HG03039 (cell line): ENCODE results near the gene OGDH.
"Not testable (repeated sequence)": the region's sequence is repeated elsewhere in the genome, so short reads cannot be mapped to it uniquely, and the experiment has no call there.

Experiments used
- ATAC-seq: cut with Tn5 transposase; IDR thresholded peaks from one replicate; pipeline ENCODE4 v1.9.1; 2021; ENCODE audit warnings: mild to moderate bottlenecking, moderate library complexity; ENCODE audit not compliant: unreplicated experiment

Gene OGDH

DNA sequence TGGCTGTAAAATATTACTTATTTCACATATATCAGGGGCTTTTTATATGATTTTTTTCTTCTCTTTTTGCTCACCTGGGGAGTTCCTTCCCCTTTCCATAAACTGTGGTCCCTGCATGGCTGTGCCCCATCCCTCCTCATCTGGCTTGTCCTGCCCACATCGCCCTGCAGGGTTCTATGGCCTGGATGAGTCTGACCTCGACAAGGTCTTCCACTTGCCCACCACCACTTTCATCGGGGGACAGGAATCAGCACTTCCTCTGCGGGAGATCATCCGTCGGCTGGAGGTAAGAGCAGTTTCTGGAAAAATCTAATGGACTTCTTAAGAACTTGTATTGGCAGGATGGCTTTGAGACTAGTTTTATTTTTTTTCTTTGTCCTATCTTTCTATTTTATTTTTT is 60.1 kb downstream of the OGDH start:
- ATAC-seq = no peak

GRCh38 chr7:44667190-44667589 is 60.8 kb downstream of the OGDH start:
- ATAC-seq = no peak

DNA sequence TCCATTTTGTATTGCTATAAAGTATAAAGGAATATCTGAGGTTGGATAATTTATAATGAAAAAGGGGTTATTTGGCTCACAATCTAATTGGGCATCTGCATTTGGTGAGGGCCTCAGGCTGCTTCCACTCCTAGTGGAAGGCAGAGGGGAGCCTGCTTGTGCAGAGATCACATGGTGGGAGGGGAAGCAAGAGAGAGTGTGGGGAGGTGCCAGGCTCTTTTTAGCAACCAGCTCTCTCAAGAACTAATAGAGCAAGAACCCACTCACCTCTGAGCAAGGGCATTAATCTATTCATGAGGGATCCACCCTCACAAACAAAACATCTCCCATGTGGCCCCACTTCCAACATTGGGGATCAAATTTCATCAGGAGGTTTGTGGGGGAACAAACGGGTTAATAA is 64.6 kb downstream of the OGDH start:
- no peak for ATAC-seq

DNA sequence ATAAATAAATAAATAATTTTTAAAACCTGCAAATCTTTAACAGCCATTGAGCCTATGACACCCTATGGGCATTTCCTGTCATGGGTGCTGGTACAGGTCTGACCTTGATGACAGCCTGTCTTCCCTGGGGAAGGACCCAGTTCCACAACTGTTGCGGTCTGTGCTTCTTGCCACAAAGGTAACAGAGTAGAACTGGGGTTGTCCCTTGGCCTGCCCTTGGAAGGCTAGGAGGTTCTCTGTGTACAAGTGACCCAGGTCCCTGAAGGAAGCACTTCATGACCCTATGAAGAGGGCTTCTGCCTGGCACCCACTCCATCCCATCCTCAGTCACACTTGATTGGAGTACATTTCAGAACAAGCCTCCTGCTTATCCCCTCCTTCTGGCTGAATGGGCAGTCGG is 66.9 kb downstream of the OGDH start:
- peak; percentile 48 for ATAC-seq

DNA sequence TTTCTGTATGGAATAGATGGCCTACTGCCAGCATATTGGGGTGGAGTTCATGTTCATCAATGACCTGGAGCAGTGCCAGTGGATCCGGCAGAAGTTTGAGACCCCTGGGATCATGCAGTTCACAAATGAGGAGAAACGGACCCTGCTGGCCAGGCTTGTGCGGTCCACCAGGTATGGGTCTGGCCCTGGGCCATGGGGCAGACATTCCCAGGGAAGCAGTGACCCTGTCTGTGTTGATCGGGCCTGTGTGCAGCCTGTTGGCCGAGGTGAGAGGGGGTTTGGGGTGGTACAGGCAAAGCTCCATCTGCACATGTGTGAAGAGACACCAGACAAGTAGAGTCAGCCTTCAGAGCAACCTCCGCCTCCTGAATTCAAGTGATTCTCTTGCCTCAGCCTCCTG is 67.3 kb downstream of the OGDH start:
- ATAC-seq = no peak

DNA sequence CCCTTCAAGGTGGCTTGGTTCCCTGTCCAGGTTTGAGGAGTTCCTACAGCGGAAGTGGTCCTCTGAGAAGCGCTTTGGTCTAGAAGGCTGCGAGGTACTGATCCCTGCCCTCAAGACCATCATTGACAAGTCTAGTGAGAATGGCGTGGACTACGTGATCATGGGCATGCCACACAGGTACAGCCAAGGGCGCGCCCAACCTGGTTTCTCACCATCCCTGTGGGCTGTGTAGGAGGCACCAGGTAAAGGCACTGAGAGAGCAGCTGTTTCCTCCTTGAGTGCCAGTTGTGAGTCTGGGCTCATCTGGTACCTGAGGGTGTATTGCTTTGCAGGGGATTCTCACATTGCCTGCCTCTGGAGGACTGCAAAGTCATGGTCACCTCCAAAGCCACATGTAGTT is 68.0 kb downstream of the OGDH start:
- ATAC-seq = no peak

DNA sequence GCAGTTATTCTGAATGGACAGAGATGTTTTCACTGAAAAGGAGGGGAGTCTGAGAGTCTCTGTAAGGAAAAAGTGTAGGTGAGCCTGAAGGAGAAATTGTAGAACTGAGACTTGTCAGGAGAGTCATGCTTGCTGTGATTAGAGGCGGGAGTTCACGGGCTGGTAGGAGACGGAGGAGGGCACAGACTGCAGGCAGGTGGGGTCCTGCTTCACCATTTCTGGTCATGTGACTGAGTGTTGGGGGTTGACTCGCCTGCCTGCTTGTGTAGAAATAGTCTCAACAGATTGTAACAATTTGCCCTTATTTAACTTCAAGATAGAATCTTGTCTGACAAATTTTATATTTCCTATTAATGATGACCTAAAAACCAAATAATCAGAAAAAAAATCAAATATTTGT is 70.3 kb downstream of the OGDH start:
- no peak for ATAC-seq

GRCh38 chr7:44678101-44678470 is 71.7 kb downstream of the OGDH start:
- ATAC-seq = no peak

GRCh38 chr7:44678471-44679179 is 72.2 kb downstream of the OGDH start:
- ATAC-seq = no peak

- no peak for ATAC-seq
Measured at GRCh38 chr7:44681645-44682044, 75.2 kb downstream of the OGDH start.

DNA sequence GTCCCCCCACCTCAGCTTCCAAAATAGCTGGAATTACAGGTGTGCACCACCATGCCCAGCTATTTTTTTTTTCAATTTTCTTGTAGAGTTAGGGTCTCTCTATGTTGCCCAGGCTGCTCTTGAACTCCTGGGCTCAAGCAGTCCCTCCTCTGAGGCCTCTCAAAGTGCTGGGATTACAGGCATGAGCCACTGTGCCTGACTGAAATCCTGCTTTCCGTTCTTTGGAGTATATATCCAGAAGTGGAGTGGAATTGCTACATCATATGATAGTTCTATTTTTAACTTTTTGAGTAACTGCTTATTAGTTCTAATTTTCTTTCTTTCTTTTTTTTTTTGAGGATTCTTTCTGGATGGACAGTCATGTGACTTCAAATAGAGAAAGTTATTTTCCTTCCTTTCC is 79.3 kb downstream of the OGDH start:
- no peak for ATAC-seq

GRCh38 chr7:44689427-44689826 is 83.0 kb downstream of the OGDH start:
- ATAC-seq = no peak

DNA sequence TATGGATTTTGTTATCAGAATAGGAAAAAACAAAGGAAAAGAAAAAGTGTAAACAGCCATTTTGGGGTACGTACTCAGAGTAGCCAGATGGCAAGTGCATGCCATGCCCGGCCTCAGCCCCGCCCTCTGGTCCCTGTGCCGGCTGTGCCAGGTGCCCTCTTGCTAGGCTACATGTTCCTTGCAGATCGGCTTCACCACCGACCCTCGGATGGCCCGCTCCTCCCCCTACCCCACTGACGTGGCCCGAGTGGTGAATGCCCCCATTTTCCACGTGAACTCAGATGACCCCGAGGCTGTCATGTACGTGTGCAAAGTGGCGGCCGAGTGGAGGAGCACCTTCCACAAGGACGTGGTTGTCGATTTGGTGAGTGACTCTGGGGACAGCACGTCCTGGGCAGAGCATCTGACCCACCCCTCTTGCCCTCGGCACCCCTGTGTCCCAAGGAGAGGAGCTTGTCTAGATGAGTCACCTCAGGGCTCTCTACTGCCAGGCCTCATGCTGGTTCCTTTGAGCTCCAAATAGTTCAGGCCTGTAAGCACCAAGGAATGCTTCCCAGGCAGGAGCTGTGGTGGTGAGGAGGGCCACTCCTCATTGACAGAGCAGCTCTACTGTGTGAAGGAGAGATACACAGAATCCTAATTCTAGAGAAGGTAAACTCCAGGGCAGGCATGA is 87.3 kb downstream of the OGDH start:
- no peak for ATAC-seq

GRCh38 chr7:44694326-44694725 is 87.9 kb downstream of the OGDH start:
- ATAC-seq = no peak

- no peak for ATAC-seq
Measured at GRCh38 chr7:44694766-44695165, 88.3 kb downstream of the OGDH start.

DNA sequence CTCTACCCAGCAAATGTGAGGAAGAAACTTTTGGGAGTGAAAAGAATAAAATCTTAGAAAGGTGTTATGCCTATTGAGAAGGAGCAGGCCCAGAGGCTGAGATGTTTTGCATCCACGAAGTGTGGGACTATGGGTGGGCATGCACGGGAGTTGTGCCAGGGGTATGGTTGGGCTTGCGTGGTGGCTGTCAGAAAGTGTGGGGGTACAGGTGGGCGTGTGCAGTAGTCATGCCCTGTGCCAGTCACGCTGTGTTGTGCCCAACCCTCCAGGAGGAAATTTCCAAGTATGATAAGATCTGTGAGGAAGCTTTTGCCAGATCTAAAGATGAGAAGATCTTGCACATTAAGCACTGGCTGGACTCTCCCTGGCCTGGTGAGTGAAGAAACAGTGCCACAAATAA is 89.3 kb downstream of the OGDH start:
- ATAC-seq = no peak

DNA sequence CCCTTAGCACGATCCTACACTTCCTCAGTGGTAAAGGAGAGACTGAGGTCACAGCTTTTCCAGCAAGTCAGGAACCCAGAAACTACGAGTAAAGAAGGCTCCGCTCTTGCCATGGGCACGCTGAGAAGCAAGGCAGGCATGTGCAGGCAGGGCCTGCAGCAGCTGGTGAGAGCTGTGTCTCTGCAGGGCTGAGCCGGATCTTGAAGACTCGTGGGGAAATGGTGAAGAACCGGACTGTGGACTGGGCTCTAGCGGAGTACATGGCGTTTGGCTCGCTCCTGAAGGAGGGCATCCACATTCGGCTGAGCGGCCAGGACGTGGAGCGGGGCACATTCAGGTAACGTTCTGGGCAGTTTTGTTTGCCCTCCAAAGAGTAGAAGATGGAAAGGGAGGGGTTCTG is 90.3 kb downstream of the OGDH start:
- no peak for ATAC-seq

DNA sequence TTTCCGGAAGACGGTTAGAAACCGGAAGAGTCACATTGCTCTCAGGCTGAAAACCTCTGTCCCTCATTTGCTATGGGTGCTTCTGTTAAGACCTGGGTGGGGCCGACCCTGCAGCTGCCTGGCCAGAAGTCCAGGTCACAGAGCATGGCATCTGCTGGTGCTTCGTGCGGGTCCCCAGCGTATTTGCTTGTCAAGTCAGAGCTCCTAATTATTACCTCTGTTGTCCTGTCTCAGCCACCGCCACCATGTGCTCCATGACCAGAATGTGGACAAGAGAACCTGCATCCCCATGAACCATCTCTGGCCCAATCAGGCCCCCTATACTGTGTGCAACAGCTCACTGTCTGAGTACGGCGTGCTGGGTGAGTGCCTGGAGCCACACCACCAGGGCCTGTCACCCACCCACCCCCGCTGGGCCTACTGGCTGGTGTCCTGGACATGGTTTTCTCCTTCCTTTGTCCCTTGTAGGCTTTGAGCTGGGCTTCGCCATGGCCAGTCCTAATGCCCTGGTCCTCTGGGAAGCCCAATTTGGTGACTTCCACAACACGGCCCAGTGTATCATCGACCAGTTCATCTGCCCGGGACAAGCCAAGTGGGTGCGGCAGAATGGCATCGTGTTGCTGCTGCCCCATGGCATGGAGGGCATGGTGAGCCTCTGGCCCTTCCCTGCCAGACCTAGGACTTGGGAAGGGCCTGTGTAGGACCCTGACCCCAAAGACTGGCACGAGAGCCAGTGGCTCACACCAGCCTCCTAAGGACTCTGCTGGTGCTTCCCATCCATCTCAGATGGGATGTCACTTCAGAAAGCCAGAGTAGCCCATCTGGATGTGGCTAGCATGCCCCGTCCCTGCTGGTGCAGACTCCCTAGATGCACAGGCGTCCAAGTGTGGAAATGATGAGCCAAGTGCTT is 91.0 kb downstream of the OGDH start:
- ATAC-seq = no peak

GRCh38 chr7:44698046-44698580 is 91.7 kb downstream of the OGDH start:
- ATAC-seq = no peak

DNA sequence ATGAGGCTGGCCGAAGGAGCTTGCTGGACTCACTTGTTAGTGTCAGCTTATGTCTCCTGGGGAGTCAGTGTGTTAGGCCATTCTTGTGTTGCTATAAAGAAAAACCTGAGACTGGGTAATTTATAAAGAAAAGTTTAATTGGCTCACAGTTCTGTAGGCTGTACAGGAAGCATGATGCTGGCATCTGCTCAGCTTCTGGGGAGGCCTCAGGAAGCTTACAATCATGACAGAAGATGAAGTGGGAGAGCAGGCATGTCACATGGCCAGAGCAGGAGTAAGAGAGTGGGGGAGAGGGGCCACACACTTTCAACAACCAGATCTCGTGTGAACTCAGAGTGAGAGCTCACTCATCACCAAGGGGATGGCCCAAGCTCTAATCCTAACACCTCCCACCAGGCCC is 93.2 kb downstream of the OGDH start:
- not testable (repeated sequence) for ATAC-seq

- ATAC-seq = no peak
Measured at GRCh38 chr7:44700322-44700721, 93.9 kb downstream of the OGDH start.

DNA sequence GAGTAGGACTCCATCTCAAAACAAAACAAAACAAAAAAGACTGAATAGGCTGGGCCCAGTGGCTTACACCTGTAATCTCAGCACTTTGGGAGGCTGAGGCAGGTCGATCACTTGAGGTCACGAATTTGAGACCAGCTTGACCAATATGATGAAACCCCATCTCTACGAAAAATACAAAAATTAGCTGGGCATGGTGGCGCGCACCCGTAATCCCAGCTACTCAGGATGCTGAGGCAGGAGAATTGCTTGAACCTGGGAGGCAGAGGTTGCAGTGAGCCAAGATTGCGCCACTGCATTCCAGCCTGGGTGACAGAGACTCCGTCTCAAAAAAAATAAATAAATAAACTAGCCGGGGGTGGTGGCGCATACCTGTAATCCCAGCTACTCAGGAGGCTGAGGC is 97.0 kb downstream of the OGDH start:
- ATAC-seq = not testable (repeated sequence)
